Frontal cortex (tissue), 4 donors: ENCODE data around the gene PRPF40B. TPM values are rescaled to one million over a fixed set of nuclear protein-coding genes. Genes with fewer than 3 reads are reported as not detected.
A peak's percentile ranks its signal among the peaks of the same experiment; 100 is the strongest.

Source experiments
- DNase-seq, 2 donors: peaks; one replicate each; pipeline ENCODE4 v3.0.0; 2012; ENCODE audit warnings: low spot score in 2 of 2
- FAIRE-seq: peaks from 2 replicates; lab custom pipeline; 2012; peaks lifted over from hg19 to GRCh38; lab: Jason Lieb, UNC
- small RNA-seq: library from RNA; depleted of rRNA; stranded (forward); fragments of <200 nt; gene quantifications from one replicate; pipeline ENCODE3, GENCODE V24; 2014
- total RNA-seq: library from RNA; depleted of rRNA; stranded (reverse); fragments of >200 nt; gene quantifications from one replicate; pipeline ENCODE4 v1.2.3, GENCODE V29; 2014
- donor health status: control.
- donor health status: control.
- donor health status: control.

The PRPF40B gene
- total RNA-seq, 1 donor from 2014 or later: 19.2 TPM

DNA sequence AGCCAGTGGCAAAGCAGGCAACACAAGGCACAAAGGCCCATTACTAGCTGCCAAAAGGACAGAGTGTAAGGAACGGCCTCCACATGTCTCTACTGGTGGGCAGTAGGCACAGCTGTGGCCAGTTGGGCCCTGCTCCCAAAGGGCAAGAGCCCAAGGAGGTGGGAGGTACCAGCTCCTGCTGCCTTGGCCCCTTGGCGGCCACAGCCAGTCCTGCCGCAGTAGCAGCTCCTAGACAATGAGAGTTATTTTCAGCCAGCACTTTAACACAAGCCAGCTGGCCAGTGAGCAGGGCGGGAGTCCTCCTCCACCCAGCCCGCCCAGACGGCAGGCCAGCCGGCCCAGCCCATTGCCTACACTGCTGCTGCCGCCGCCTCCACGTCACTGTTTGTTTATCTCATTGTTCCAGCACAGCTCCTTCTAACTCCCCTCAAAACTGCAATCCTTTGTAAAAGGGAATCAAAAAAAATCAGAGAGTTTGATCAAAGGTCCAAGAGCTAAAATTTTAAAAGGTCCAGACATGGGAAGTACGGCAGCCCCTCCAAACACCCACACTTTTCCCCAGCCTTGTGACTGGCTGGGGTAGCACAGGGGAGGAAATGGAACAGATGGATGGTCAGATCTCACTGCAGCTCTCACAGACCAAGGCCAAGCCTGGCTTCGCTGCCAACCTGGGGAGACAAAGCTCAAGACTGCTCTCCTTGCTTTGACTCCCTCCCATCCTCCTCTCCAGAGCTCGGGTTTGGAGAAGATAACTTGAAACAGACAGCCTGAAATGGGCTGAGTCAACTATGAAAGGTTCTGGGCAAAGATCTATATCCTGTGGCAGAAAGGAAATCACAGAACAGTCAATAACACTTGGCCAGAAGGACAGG lies 50.3 kb downstream of the PRPF40B start:
- no peak for FAIRE-seq

DNA sequence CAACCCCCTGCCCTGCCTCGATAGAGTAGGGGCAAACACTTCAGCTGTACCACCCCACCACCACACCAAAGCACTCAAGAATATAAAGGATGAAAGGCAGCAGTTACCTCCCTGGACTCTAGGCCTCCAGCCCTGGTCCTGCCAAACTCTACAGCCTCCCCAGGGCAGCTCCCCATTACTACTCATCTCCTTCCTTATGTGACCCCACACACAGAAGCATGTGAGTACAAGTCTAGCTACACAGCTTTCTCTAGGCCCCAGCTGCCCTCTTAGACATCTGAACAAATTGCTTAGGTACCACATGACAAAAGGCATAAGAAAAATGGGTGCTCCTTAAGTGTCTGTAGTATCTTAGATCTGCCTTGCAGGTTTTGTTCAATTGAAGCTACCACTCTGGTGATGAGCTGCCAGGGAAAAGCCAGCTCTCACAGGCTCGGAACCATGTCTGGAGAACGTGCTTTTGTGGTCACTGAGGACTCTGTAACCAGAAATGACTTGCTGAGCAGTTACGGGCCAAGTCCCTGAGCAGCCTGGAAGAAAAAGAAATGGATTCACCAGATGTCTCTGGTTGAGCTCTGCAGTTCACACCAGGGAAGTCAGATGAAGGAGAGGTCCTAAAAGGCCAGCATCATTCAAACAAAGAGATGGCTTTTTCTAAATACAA lies 51.1 kb downstream of the PRPF40B start:
- DNase-seq (no peak), FAIRE-seq (no peak)

More for the DNA sequence above, 50.3 kb downstream of the PRPF40B start:
- peak; percentile 69 to 83 for DNase-seq

DNA sequence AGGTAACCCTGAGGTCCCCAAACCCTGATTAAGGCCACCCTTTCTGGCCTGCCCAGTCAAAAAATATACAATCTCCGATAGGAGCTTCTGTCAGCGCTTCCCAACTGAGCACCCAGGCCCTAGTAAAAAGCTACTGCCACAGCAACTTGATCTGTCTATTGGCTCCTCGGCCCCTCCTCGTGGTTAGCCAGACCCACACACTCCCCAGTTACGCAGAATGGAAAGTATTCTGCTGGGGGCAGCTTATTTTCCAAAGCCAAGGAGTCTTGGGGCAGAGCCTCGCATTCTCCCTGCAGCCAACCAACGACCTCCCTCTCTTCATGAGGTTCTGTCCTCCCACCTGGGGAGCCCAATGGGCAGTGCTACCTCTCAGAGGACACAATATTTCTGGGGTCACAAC lies 51.8 kb downstream of the PRPF40B start:
- DNase-seq (no peak), FAIRE-seq (no peak)

DNA sequence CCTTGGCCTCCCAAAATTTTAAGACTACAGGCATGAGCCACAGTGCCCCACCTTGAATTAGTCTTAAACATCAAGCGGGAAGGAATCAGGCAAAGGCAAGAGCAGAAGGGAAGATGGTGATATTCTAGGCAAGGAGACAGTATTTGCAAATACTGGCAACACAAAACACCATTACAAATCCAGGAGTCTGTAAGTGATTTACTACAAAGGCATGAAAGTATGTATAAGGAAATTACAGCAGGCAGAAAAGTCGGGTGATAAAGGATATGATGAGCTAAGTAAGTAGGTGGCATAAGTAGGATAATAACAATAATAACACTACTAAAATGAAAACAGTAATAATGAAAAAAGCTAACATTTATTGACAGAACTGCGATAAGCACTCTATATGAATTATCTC lies 55.4 kb downstream of the PRPF40B start:
- no peak for FAIRE-seq
- no peak for DNase-seq

DNA sequence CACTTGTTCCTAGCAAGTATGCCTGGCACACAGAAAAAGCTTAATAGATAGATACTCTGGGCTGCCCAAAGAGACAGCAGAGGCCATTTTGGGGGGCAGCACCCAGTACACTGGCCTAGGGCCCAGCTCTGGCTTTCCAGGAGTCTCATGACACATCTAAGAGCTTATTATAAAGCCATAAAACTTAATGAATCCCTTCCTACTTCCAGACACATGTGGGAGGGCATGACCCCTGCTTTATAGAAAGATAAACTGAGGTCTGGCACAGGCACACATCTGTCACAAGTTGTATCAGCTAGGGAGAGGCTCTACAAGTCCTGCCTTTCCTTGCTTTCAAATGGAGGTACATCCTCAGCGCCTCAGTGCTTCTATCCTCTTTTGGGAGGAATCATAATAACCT lies 56.7 kb downstream of the PRPF40B start:
- FAIRE-seq (no peak), DNase-seq (no peak)

DNA sequence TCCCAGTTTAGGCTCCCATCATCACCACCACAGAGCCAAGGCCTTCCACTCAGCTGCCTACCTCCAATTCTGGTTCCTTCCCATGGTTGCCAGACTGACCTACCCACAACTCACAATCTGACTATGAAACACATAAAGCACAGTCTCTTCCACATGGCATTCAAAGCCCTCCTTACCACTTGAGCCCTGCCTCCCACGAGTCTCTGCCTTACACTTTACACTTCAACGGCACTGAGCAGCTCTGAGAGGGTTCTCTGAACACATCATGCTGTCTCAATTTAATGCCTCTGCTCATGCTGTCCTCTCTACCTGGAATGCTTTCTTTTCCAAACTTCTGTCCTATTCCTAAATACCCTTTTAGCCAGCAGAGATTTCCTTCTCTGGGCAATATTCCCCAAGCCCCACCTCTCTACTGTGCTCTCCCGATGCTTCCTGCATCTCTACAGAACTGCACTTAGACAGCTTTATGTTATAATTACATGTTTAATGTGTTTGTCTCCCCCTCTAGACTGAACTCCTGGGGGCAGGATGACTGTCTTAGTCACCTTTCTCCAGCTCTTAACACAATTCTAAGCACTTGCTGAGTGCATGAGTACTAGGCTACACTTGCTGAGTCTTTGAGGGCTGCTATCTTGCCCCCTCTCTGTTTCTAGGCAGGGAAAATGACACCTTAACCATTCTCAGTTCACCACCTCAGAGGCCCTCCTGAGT lies 60.4 kb downstream of the PRPF40B start:
- no peak for DNase-seq
- no peak for FAIRE-seq

DNA sequence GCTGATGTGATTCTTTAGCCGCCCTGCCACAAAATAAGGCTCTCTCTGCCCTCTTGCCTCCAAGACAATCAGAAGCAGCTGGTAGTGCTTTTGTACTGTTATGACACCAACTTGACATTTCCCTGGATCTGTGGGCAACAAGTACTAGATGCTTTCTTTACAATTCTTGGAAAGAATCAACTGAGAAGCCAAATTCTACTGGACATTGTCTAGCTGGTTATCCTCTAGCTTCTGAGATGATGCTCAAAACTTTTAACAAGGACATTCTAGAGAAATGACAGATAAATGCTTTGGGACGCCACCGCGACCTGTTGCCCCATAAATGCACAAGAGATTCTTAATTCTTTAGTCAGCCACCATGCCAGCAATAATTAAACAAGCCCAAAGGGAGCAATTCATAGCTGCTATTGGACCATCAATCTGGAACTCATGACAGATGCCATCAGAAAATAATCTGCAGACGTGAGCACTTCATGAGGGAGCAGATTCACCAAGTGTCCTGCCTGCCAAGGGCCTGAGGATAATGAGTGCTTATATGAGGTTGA lies 61.0 kb downstream of the PRPF40B start:
- no peak for DNase-seq
- FAIRE-seq: no peak

DNA sequence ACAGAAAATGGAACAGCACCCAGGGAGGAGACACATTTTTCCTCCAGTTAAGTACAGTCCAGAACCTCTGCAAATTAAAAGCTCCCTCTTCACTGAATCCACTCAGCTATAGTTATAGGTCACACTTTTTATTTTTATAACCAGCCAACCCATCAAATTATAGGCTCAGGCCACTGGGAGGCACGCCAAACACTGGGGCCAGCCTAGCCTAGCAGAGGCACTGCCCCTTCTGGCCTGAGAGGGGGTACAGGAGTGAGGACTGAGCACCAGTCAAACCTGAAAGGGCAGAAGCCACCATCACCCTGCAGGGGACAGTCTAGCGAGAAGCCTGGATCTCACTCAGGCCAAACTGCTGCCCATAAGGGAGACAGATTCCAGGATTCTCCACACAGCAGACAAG lies 64.6 kb downstream of the PRPF40B start:
- no peak for FAIRE-seq
- DNase-seq: no peak

DNA sequence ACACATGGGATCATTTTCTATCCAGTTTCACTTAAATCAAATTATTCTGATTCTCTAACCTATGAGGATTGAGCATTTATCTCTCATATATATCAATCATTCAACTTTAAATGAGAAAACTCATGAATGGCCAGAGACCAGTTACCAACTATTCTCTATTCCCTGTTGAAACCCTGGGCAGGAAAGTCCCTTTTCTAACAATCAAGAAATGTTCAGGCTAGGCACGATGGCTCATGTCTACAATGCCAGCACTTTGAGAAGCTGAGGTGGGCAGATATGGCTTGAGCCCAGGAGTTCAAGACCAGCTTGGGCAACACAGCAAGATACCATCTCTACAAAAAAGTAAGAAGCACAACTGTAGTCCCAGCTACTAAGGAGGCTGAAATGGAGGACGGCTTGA lies 65.9 kb downstream of the PRPF40B start:
- no peak for FAIRE-seq
- no peak for DNase-seq

DNA sequence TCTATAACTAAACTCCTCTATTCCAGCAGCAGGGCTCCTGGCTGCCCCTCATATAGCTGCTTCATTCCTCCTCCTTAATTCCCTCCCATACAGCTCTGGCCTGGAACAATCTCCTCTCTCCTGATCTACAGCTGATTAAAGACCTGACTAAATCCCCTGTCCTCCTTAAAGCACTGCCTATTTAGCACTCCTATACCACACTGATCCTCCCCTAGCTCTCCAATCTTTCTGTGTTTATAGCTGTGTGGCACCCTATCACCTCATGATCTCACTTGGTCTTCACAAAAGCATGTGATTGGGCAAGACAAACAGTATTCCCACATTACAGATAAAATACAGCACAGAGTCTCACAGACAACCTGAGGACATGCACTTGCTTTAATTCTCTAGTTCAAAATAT lies 66.4 kb downstream of the PRPF40B start:
- DNase-seq (no peak), FAIRE-seq (no peak)

DNA sequence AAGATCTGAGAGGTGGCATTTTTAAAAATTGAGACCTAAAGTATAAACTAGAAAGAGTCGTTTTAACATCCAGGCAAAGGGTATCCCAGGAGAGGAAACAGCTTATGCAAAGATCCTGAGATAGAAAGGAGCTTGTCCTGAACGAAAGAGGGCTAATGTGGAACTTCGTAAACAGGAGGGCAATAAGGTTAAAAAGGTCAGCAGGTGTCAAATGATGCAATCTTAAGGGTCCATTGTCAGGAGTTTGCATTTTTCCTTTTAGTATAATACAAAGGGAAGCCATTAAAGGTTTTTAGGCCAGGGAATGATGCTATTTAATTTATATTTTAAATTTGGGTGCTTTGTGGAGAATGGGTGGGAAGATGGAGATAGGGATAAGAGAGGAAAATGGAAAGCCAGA lies 69.5 kb downstream of the PRPF40B start:
- FAIRE-seq (no peak), DNase-seq (no peak)

DNA sequence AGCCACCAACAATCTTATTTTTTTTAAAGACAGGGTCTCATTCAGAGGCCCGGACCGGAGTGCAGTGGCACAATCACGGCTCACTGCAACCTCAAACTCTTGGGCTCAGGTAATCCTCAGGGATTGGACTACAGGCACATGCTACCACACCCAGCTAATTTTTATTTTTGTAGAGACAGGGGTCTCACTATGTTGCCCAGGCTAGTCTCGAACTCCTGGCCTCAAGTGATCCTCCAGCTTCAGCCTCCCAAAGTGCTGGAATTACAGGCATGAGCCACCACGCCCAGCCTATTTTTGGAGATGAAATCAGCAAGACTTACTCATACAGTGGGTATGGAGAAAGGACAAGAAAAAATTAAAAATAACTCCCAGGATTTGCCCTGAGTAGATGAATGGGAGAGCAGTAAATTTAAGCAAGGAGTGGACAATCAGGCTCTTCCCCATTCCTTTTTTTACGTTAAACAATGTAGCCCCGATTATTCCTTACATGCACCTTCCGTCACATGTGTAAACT lies 70.6 kb downstream of the PRPF40B start:
- FAIRE-seq (no peak), DNase-seq (no peak)

Small RNA genes lying within 50 kb of the gene (small RNA-seq; reads per million reads assigned to genes)
- gene HIGD1AP9 (not detected), gene POLR2KP1 (not detected), gene RNU6-834P (not detected)

Other genes with a start within 250 kb of the PRPF40B start
- gene KCNH3, start 84.5 kb upstream of the PRPF40B start, total RNA-seq: 3.7 TPM
- 35.9 TPM for gene MCRS1, start 55.4 kb upstream of the PRPF40B start, total RNA-seq
- 0.41 TPM for gene FAM186B, start 17.9 kb upstream of the PRPF40B start, total RNA-seq
- gene FMNL3, start 83.8 kb downstream of the PRPF40B start, total RNA-seq: 9.0 TPM
- 284 TPM for gene TMBIM6, start 118.0 kb downstream of the PRPF40B start, total RNA-seq
- 7.3 TPM for gene NCKAP5L, start 204.9 kb downstream of the PRPF40B start, total RNA-seq
- 6.9 TPM for gene BCDIN3D, start 219.5 kb downstream of the PRPF40B start, total RNA-seq